Fibroblast of villous mesenchyme (primary cell): ENCODE measurements around the gene ZNF784. TPM values are rescaled to one million over a fixed set of nuclear protein-coding genes. Genes with fewer than 3 reads are reported as not detected.
A peak's percentile ranks its signal among the peaks of the same experiment; 100 is the strongest.

Experiments used
- DNase-seq: peaks from one replicate; pipeline ENCODE4 v3.0.0-alpha.2; 2010; ENCODE audit warnings: low read depth
- H3K4me3 ChIP-seq: 2 replicates; pipeline ENCODE4 v1.5.1; 2011; ENCODE audit warnings: low read depth, mild to moderate bottlenecking, low read length
- CTCF ChIP-seq: IDR thresholded peaks from 2 replicates; pipeline ENCODE4 v1.5.1; 2012; ENCODE audit warnings: low read depth, mild to moderate bottlenecking, low read length; ENCODE audit not compliant: insufficient read depth
- total RNA-seq: library from RNA; depleted of rRNA; stranded (reverse); fragments of >200 nt; gene quantifications from 2 replicates; pipeline ENCODE4 v1.2.3, GENCODE V29; 2012

Gene ZNF784
- total RNA-seq, 1 donor: 5.6 TPM

- H3K4me3 ChIP-seq: no peak overlapping the region
- no peak for TF ChIP-seq CTCF
- no peak for DNase-seq
Observed at GRCh38 chr19:55611300-55611982, 12.9 kb downstream of the ZNF784 start.

GRCh38 chr19:55609326-55609725, 15.0 kb downstream of the ZNF784 start:
- TF ChIP-seq CTCF: no peak
- no peak overlapping the region for H3K4me3 ChIP-seq
- DNase-seq: no peak

GRCh38 chr19:55606817-55607216, 17.5 kb downstream of the ZNF784 start:
- no peak for TF ChIP-seq CTCF
- no peak for DNase-seq
- peak overlapping the region; percentile 98 for H3K4me3 ChIP-seq

GRCh38 chr19:55606471-55606787, 17.9 kb downstream of the ZNF784 start:
- TF ChIP-seq CTCF: no peak
- H3K4me3 ChIP-seq: peak overlapping the region; percentile 98

GRCh38 chr19:55605637-55606470, 18.5 kb downstream of the ZNF784 start, which contains the start of gene ZNF865:
TSS of gene ZNF865 (plus strand) at chr19:55605647. CDS start at chr19:55613619, 7,972 bp downstream.
- DNase-seq: peak; percentile 87
- TF ChIP-seq CTCF: peak; percentile 84
- H3K4me3 ChIP-seq: peak within 1 kb of the TSS; percentile 98

More at GRCh38 chr19:55606471-55606787, 17.9 kb downstream of the ZNF784 start:
- no peak for DNase-seq

GRCh38 chr19:55605207-55605636, 19.1 kb downstream of the ZNF784 start:
- no peak for TF ChIP-seq CTCF
- H3K4me3 ChIP-seq: peak overlapping the region; percentile 98
- peak; percentile 97 for DNase-seq
